ENCODE measurements around the gene LIMD2. TPM values are rescaled to one million over a fixed set of nuclear protein-coding genes. Genes with fewer than 3 reads are reported as not detected.

Gene LIMD2
- 16.8 and 47.2 TPM in 2 replicates for total RNA-seq

DNA sequence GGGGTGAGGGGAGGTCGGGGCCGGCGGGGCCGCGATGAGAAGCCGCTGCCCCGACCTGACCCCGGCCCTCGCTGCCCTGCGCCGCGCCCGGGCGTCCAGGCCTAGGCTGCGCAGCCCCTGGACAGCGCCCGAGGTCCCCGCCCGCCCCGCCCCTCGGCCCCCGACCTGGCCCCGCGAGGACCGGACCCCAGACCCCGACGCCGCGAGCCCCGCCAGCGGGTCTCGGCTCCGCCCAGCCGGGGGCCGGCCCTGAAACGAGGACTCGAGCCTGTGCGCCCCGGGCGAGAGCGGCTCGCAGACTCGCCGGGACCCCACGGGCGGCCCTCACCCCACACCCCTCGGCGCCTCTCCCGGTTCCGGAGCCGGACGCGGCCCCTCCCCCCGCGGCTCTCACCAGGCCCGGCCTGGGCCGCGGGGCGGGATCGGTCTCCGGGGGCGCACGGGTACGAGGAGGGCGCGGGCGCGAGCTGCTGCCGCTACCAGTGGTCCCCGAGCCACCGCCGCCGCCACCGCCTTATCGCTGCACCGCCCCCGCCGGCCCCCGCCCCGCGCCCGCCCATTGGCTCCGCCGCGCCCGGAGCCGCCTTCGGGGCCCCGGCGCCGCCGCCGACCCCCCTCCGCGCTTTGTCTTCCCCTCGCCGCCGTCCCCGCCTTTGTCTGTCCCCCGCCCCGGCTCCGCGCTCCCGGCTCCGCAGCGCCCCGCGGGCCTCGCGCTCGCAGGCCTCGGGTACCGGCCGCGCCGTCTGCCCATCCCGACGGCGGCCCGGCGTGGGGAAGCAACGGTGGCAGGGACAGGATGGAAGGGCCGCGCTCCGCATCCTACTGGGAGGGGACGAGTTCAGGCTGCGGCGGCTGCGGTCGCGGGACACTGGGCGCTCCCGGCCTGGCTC, at the start of gene LIMD2:
Gene LIMD2, minus strand, starts transcription at position 488 of the 890 bp plus-strand sequence. CDS start 827 bp downstream, outside the sequence.

DNA sequence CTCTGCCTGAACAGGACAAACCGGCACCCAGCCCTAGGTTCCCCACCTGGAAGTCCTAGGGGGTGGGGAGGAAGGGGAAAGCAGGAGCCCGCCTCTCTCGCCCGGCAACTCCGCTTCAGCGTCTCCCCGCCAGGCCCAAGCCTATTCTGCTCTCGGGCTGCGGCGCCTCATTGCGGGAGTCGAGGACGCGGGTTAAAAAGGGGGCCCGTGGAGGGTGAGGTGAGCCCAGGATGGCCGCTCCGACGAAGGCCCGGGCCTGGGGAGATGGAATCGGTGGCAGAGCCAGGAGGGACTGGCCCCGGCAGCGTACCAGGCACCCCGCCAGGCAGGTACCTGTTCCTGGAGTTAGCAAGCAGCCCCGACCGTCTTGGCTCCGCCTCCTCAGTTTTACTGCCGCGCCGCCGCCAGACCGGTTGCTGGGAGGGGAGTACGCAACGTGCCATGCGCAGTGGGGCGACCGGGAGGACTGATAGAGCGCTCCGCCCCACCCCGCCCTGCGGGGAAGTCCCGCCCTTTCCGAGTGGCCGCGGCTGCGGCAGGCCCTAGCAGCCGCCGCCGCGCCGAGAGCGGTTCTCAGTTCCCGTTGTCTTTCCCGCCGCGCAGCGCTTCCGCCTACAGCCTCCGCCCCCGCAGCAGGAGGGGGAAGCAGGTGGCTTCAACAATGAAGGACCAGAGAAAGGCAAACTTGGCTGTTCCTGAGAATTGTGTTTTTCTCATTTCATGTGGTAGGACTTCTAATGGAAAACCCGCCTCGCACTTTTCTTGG, 41.7 kb upstream of the LIMD2 start, which contains the start of gene STRADA:
Gene STRADA, minus strand, starts transcription at position 392 of the 766 bp plus-strand sequence. CDS start 13,430 bp downstream, outside the sequence.

Other genes starting within 250 kb of the LIMD2 start
- 86.7 and 181 TPM in 2 replicates for gene ACE, start 223.1 kb downstream of the LIMD2 start, total RNA-seq
- 0.06 TPM in 1 of 2 replicates, not detected in the other for gene KCNH6, start 176.8 kb downstream of the LIMD2 start, total RNA-seq
- 14.9 and 39.4 TPM in 2 replicates for gene DCAF7, start 149.6 kb downstream of the LIMD2 start, total RNA-seq
- 15.1 and 16.9 TPM in 2 replicates for gene TACO1, start 99.2 kb downstream of the LIMD2 start, total RNA-seq
- 87.6 and 132 TPM in 2 replicates for gene MAP3K3, start 77.7 kb downstream of the LIMD2 start, total RNA-seq
- 11.2 and 34.4 TPM in 2 replicates for gene STRADA, start 41.7 kb upstream of the LIMD2 start, total RNA-seq
- gene CCDC47, start 73.5 kb upstream of the LIMD2 start, total RNA-seq = 55.9 and 156 TPM in 2 replicates
- gene DDX42, start 74.0 kb upstream of the LIMD2 start, total RNA-seq = 42.3 and 118 TPM in 2 replicates
- gene PSMC5, start 127.3 kb upstream of the LIMD2 start, total RNA-seq = 75.3 and 103 TPM in 2 replicates
- gene FTSJ3, start 127.5 kb upstream of the LIMD2 start, total RNA-seq = 60.9 and 67.0 TPM in 2 replicates
- 55.8 and 65.7 TPM in 2 replicates for gene SMARCD2, start 142.6 kb upstream of the LIMD2 start, total RNA-seq
- not detected in 2 replicates for gene CSH2, start 173.6 kb upstream of the LIMD2 start, total RNA-seq
- gene GH2, start 181.8 kb upstream of the LIMD2 start, total RNA-seq = not detected in 2 replicates
- not detected in 2 replicates for gene CSH1, start 196.4 kb upstream of the LIMD2 start, total RNA-seq
- gene CSHL1, start 211.1 kb upstream of the LIMD2 start, total RNA-seq = not detected in 2 replicates
- gene GH1, start 218.7 kb upstream of the LIMD2 start, total RNA-seq = not detected in 2 replicates
- gene CD79B, start 232.2 kb upstream of the LIMD2 start, total RNA-seq = 1.1 and 13.4 TPM in 2 replicates